Measurements from ENCODE around the gene FGFR2.
"Not testable (repeated sequence)": the region's sequence is repeated elsewhere in the genome, so short reads cannot be mapped to it uniquely, and the experiment has no call there.

The FGFR2 gene

DNA sequence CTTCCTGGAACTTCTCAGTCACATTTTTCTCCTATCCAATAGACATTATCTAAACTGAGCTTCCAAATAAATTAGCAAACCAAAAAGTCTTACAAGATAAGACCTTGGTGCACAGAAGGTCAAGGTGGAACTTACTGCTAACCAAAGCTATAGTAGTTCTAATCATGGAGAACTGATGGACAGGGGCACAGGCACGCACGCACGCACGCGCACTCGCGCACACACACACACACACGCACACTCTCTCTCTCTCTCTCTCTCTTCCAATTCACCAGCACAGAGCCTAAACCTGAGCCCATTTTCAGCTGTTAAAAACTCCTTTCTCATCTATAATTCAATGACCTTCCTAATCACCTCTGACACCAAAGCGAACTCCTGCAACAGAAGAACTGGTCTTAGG, 7.5 kb downstream of the FGFR2 start:
- no peak for DNase-seq (ENCODE audit: low spot score)

- DNase-seq (ENCODE audit: low spot score) = no peak
These were observed 8.7 kb downstream of the FGFR2 start for GRCh38 chr10:121589553-121589952.

- DNase-seq (ENCODE audit: low spot score) = no peak
These were observed 14.4 kb downstream of the FGFR2 start for GRCh38 chr10:121583857-121584256.

DNA sequence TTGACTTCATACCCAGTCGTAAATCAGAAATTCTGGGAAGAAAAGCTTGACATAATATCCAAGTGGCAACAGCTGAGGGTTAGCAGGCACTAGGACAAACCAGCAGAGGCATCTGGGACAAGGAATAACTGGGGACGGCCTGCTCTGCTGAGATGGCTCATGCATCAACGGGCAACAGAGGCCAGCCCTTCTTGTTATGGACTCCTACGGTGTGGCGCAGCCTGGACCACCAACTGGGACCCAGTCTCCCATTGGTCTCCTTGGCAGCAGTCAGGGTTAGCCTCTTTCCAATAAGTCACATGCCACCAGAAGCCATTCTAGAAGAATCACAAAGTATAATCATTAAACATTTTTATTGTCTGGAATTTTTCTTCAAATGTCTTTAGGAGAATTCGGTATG, 15.0 kb downstream of the FGFR2 start:
- no peak for DNase-seq (ENCODE audit: low spot score)

DNA sequence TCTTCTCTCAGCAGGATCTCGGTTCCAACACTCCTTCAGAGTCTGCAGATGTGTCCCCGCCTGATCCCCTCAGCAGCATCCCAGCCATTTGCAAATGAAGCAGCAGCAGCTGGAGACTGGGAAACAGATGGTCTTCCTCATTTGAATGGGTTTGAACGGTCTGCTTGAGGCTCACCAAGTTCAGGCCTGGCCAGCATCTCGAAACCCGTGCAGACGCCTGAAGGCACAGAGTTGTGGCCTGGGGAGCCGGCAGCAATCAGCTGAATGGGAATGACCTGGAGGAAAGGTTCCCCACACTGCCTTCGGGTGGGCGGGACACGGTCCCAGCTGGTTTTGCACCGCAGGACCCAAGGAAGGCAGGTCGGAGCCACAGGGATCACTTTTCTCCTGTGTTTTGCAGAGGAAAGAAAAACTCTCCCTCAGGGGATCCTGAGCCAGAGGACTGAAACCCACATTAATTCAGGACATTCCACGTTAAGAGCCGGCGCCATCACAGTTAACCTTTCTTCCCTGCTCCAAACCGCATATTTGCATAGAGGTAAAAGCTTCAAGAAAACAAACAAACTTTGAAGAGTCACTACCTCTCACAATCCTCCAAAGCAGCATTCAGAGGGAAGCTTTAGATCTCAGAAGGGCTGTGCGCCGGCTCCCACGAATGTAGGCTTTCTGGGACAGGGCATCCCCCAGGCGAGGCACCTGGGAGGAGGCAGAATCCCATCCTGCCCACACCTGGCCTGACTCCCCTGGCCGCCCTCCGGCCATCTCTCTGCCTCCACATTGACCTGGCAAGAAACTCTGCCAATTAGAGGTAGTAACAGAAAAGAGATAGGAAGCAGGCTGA, 17.7 kb downstream of the FGFR2 start:
- DNase-seq (ENCODE audit: low spot score) = no peak

DNA sequence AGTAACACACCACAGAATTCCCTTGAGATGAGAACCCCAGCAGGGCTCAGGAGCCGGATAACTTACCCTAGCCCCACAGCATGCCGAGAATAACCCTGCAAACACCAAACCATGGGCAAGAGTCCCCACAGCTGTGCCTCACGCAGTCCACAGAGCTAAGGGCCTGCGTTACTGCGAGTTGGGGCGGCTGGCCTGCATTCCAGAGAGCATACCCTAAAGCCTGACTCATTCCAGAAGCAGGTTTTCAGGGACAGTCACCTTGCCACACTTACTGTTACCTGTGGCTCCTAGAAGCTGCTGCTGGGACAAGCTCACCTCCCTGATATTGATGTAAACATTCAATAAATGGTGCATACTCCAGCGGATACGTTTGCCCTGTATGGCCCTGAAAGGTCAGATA, 18.6 kb downstream of the FGFR2 start:
- no peak for DNase-seq (ENCODE audit: low spot score)

- DNase-seq (ENCODE audit: low spot score) = no peak
These were observed 19.3 kb downstream of the FGFR2 start for GRCh38 chr10:121578965-121579364.

DNA sequence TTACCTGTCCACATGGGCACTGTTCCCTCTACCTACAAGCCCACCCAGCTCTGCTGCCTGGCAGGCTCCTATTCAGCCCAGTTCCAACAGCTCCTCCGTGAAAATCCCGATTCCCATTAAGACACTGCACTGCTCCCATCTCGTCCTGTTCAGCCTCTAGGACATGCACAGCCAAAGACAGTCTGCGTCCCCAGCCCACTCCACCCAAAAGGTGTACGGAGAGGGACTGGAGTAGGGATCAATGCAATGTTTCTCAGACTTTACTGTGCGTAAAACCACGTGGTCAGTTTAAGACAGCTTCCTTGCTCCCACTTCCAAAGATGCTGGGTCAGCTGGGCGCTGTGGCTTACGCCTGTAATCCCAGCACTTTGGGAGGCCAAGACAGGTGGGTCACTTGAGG, 19.9 kb downstream of the FGFR2 start:
- no peak for DNase-seq (ENCODE audit: low spot score)

DNA sequence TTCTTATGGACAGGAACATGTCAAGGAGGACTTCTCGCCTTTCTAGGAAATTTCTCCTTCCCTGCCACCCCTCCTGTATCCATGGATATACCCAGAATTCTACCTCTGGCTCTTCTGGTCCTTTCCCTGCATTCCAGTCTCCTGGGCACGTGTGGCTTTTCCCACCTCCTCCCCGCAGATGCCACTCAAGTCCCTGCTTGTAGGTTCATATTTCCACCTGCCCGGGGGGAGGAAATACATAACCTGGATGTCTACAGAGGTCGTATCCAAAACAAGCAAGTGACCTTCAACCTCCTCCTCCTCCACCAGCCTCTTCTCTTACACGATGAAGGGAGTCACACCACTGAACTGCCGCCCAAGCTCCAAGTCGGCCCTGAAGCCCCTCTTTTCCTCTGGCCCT, 20.7 kb downstream of the FGFR2 start:
- DNase-seq (ENCODE audit: low spot score) = no peak

DNA sequence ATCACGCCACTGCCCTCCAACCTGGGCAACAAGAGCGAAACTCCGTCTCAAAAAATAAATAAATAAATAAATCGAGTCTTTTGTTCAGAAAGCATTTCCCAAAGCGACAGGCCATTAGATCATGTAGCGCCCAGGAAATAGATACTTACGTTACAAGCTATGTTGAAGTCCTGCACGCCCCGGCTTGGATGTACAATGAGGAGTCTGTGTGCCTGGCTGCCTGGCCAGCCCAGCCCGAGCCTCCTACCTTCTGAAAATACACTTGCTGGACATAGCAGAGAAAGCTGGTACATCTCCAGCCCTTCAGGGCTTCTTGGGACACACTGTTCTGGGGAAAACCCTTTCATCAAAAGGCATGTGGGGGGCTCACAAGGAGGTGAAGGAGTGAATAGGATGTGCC, 22.1 kb downstream of the FGFR2 start:
- DNase-seq (ENCODE audit: low spot score) = no peak

DNA sequence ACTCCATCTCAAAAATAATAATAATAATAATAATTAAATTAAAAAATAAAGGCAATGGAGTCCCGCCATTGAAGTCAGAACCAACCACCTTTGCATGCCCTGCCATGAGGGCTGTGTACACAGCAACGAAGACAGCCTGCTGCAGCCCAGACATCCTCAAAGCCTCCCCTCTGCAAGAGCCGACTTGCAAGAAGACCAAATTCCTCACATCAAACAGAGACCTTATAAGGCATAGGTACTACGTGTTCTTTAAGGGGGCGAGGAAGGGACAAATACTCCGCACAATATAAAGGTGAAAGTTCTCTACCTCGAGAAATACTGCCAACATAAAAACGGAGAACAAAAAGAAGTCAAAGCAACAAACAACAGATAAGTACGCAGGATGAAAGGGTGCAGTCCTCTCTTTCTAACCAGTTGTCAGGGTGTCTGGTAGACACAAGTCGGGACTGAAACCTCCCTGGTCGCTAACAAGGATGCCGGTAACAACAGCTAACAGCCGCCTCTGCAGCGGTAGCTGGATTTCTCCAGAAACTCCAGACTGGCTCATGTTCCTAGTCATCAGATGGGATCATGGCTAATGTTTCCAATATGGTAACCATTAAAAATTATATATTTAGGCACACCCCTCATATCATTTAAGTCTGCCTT, 23.6 kb downstream of the FGFR2 start:
- no peak for DNase-seq (ENCODE audit: low spot score)

GRCh38 chr10:121573538-121573941, 24.7 kb downstream of the FGFR2 start:
- no peak for DNase-seq (ENCODE audit: low spot score)

DNA sequence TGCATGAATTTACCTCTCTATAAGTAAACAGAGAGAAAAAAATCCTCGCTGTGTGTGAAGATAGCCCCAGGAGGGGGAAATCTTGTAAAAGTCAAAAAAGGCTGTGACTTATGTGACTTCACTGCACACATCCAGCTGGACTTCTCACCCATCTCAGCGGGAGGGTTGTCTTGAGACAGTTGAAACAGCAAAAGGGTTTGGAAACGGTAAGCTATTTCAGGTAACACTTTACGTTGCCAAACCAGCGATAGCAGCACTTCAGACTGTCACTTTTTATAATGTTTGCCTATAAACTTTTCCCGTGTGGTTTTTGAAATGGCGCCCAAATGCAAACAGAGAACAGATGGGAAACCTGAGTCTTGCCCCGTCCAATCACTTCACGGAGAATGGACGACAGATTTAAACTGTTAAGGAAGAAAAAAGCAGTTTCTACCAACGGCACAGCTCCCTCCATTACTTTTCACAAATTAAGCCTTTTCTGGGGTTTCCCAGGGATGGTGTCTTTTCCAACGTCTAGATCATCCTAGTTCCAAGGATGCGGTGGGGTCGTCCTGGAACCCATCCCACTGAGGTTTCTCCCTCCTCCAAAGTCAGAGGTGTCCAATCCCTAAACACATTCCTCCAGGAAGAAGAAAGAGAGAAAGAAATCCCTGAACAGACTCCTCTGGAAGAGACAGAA, 25.2 kb downstream of the FGFR2 start:
- no peak for DNase-seq (ENCODE audit: low spot score)

GRCh38 chr10:121570315-121570714, 27.9 kb downstream of the FGFR2 start:
- DNase-seq (ENCODE audit: low spot score) = no peak

GRCh38 chr10:121568275-121568674, 30.0 kb downstream of the FGFR2 start:
- DNase-seq (ENCODE audit: low spot score) = no peak

GRCh38 chr10:121567569-121567968, 30.7 kb downstream of the FGFR2 start:
- no peak for DNase-seq (ENCODE audit: low spot score)

GRCh38 chr10:121566755-121567154, 31.5 kb downstream of the FGFR2 start:
- DNase-seq (ENCODE audit: low spot score) = no peak

DNA sequence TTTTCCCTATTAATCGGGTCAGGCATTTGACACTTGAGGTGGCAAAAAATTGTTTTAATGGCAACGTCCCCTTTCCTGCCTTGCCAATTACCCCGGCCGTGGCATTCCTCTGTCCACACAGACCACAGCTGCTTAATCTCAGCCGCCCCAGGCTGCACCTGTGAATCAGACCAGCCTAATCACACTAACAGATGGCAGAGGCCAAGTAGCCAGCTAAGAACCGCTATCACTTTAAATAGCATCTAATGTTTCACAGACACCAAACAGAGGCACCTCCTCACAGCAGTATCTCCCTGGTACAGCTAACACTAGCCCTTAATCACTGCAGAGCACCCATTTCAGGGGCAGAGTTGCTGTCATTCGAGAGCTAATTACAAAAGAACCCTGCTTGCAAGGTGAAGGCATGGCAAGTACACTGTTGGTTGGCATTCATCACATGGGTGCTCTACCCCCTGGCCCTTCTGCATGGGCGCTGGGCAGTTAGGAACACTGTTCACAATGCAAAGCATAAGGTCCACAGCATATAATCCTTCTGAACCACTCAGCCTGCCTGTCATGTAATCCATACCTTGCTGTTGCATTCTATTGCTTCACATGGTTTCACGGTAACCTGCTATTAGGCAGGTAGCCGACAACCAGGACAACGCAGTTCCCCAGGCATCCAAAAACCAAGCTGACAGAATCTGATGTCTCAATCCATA, 38.8 kb downstream of the FGFR2 start:
- DNase-seq (ENCODE audit: low spot score) = no peak

DNA sequence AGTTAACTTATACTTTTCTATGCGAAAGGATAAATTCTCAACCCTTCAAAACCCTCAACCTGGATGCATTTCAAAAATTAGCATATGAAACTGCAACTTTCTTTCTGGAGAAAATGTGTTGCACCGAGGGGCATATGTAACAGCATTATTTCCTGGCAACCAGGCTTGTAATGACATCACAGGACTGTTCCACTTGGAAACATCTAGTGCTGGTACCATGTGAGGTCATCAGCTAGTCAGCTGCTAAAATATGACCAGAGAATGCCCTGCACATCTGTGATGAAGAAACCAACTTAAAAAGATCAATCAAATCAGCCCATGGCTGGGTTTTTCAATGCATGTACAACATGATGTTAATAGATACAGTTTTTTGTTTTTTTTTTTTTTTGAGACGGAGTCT, 40.0 kb downstream of the FGFR2 start:
- DNase-seq (ENCODE audit: low spot score) = no peak

DNA sequence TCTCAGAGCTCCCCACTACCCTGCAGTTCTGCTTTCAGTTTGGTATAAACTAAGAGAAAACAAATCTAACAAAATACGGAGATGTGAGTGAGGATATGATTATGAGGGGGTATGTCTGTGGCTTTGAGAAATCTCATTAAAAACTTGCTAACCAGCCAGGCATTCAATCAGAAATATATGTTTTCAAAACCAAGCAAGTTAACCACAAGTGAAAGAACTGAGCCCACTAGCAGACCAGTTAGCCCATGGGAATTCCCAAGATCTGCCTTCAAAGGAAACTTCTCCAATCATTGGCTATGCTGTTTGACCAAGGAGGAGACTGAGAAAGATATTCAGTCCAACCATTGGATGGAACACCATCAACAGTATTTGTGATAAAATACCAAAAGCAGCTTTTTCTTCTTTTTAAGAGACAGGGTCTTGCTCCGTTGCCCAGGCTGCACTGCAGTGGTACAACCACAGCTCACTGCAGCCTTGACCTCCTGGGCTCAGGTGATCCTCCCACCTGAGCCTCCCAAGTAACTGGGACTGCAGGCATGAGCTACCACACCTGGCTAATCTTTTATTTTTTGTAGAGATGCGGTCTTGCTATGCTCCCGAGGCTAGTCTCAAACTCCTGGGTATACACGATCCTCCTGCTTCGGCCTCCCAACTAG, 41.2 kb downstream of the FGFR2 start:
- DNase-seq (ENCODE audit: low spot score) = no peak

GRCh38 chr10:121556455-121556854, 41.8 kb downstream of the FGFR2 start:
- no peak for DNase-seq (ENCODE audit: low spot score)

DNA sequence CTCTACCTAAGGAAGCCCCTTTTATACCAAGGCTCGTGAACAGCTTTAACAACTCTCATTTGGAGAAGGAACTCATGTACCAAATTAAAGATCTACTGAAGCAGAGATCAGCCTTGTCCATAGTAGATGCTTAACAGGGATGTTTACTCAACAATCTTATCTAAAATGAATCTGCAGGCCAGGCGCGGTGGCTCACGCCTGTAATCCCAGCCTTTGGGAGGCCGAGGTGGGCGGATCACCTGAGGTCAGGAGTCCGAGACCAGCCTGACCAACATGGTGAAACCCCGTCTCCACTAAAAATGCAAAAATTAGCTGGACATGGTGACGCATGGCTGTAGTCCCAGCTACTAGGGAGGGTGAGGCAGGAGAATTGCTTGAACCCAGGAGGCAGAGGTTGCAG, 43.3 kb downstream of the FGFR2 start:
- DNase-seq (ENCODE audit: low spot score) = not testable (repeated sequence)

All from AG08396 (cell line).